Activated T-helper 9 cell treated with anti-CD3 and anti-CD28 coated beads, Interleukin-2, amount 50 U/mL, for 16 hours (primary cell): ENCODE results near the gene ADCY1.
"Not testable (repeated sequence)": the region's sequence is repeated elsewhere in the genome, so short reads cannot be mapped to it uniquely, and the experiment has no call there.

Source experiments
- DNase-seq: peaks from one replicate; pipeline ENCODE4 v3.0.0-alpha.2; 2020; ENCODE audit warnings: low read depth

The ADCY1 gene

DNA sequence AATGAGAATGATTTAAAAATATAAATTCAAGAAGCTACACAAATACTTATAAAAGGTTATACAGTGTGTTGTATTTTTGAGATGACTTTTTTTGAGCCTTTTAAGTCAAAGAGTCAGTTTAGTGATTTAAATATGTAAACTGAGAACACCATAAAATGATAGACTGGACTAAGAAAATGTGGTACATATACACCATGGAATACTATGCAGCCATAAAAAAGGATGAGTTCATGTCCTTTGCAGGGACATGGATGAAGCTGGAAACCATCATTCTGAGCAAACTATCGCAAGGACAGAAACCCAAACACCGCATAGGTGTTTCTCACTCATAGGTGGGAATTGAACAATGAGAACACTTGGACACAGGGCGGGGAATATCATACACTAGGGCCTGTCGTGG lies 182.2 kb downstream of the ADCY1 start:
- DNase-seq = not testable (repeated sequence)

DNA sequence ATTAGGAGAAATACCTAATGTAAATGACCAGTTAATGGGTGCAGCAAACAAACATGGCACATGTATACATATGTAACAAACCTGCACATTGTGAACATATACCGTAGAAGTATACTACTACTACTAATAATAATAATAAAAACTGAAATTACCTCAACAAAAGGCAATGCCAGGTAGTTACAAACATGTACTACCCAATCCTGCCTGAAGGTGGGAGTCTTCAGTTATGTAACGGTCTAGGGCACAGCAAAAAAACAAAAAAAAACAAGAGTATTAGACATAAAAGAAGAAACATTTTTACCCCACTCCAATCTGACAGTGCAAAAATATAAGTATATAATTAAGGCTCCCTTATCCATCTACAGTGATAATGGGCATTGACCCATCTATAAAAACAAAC lies 182.6 kb downstream of the ADCY1 start:
- not testable (repeated sequence) for DNase-seq

DNA sequence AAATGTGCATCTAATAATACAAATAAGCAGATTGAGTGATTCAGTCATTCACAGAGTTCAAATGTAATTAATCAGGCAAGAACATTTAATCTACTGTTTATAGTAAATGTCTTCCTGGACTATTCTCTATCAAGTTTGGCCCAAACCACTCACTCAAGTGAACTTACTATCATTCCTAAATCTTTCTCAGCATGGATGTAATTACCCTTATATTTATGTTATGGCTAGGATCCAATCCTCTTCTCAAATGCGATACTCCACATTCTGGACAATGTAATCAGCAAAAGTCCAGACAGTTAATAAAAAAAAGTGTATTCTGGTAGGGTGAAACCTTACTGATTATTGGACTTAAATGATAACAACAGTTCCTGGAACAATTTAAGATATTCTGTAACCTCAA lies 185.3 kb downstream of the ADCY1 start:
- DNase-seq = not testable (repeated sequence)

DNA sequence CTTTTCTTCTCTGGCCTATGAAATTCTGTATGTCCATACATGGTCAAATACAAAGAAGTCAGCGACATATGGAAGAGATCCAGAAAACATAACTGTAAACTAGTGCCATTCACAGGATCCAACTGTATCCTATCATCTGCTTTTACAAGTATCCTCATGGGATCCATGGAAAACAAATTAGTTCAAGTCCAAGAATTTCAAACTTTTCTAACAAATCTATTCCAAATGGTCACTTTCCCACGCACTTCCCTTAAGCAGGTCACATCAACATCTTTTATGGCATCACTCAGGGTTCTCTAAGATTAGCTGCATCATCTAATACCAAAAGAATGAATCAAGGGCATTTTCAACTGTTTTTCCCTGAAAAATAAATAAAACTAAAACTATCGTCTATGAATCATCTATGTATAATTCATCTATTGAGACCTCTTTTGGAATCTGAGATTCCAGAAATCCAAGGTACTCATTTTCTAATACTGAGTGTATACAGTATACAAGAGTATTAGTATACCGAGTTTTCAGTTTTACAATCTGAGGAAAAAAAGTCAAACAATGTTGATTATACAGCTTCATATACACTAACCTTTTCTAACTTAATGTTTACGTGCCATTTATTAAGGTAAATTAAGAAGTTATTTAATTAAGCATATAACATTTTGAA lies 187.5 kb downstream of the ADCY1 start:
- DNase-seq = not testable (repeated sequence)

DNA sequence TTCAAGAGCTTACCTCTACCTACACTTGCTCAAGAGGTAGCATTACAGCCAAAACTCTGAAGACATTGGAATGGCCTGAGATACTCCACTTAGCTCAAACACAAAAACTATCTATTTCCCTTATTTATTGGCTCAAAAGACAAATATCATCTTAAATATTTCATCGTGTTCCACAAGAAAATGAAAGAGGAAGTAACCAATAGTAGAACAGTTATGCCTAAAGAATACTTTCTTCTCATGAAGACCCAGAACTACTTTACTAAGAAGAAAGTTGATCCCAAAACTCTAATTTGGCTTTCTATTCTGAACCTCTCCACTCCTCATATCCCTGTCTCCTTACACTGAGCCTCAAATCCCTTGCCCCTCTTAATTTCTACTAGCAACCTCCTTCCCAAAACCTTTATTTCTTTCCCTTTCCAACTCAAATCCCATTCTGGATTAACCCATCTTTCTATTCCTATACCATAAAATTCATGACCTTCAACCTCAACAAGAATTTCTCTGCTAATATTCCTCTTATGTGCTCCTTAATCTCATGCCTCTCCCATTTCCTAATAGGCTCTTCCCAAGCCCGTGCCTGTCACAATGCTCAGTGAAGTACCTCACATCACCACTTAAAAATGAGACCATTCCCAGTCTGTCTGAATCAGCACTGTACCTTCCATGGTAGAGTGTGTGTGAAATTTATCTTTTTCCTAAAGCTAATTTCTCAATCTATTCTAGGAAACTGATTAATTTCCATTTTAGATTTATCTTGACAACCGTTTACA lies 188.2 kb downstream of the ADCY1 start:
- DNase-seq = not testable (repeated sequence)

DNA sequence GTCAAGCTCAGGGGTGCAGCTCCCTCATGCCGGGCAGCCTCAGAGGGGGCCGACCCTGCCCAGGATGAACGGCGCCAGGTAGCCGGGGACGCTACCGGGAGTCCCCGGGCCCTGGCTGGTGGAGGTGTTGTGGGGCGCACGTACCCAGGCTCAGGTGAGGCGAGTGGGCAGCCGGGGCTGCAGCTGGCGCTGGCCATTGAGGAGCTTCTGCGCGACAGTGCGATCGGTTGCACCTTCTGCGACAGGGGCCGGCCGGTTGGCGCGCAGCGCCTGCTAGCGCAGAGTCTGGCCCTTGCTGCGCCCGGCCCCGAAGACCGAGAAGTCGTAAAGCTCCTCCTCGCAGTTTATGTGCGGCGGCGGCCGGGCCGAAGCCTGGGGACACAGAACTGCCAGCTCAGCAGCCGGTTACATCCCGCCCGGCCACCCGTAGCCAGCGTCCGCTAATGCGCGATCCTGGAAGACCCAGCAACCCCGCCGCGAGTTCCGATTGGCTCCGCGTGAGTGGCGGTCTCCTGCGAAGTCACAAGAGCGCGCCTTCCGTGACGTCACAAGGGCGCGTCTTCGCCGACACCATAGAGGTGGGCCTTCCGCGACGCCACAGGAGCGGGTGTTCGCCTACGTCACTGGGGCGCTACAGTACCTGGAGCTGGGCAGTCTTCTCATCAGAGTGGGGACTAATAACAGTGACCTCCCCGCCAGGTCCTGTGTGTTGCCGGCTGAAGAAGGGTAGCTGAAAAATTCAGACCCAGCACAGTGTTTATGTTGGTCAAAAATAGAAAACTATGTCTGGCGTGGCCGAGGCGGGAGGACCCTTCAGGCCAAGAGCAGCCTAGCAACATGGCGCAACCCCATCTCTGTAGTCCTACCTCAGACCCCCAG lies 194.6 kb downstream of the ADCY1 start:
- DNase-seq = peak; percentile 96

DNA sequence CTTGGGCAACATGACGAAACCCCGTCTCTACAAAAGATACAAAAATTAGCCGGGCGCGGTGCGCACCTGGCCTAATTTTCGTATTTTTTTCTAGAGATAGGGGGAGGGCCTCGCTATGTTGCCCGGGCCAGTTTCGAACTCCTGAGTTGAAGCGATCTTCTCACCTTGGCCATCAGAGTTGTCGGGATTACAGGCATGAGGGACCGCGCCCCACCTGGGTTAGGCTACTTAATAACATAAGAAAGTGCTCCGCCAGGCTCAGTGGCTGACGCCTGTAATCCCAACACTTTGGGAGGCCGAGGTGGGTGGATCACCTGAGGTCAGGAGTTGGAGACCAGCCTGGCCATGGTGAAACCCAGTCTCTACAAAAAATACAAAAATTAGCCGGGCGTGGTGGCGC lies 195.5 kb downstream of the ADCY1 start:
- not testable (repeated sequence) for DNase-seq
